Activated CD4-positive, alpha-beta T cell treated with anti-CD3 and anti-CD28 coated beads, Interleukin-2, Interleukin-4, amounts not matched to agents 100 ng/mL and 50 ng/mL, durations not matched to agents 16 hours and 8 hours (primary cell): ENCODE measurements around the gene RAD23A.
"Not testable (repeated sequence)": the region's sequence is repeated elsewhere in the genome, so short reads cannot be mapped to it uniquely, and the experiment has no call there.

Experiments
- DNase-seq: peaks from one replicate; pipeline ENCODE4 v3.0.0-alpha.2; 2020; ENCODE audit warnings: low spot score

Gene RAD23A

GRCh38 chr19:12945479-12946091, at the start of gene RAD23A:
RAD23A (plus strand) TSS chr19:12945862; CDS start chr19:12945949, 87 bp downstream.
- DNase-seq, result peak; percentile 98

- no peak for DNase-seq
These were observed 49.2 kb upstream of the RAD23A start for GRCh38 chr19:12896460-12896859.

- DNase-seq, result peak; percentile 55
These were observed 45.7 kb upstream of the RAD23A start for GRCh38 chr19:12899891-12900518.

DNA sequence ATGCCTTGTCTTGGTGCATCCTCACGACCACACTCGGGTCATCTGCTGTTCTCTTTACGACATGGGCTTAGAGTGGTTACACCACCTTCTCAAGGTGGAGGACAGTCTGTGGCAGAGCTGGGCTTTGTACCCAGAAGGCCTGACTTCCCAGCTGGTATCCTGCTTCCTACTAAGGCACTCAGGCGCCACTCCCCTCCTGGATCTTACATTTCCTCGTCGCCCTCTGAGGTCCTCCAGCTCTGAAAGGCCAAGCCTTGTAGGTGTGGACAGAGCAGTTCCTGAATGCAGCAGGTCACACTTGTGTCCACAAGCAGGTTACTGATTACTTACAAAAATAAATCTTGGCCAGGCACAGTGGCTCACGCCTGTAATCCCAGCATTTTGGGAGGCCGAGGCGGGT, 38.5 kb upstream of the RAD23A start:
- no peak for DNase-seq

DNA sequence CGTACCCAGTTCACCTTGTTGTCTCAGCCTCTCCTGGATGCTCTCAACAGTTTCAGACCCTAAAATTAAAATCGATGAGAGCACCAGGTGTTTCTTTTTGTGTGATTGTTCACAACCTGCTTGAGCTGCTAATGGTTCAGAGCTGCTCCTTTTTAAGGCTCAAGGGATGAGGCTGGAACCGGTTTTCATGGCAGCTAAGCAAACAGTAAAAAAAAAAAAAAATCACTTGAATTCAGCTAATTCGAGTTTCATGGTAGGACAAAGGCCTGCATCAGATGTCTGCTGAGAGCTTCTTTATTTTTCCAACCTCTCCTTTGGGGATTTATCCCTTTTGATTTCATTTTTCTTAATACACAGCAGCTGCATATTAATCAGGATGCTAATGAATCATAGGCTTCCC, 33.1 kb upstream of the RAD23A start:
- no peak for DNase-seq

- no peak for DNase-seq
These were observed 32.6 kb upstream of the RAD23A start for GRCh38 chr19:12913011-12913561.

- DNase-seq, result peak; percentile 49
These were observed 31.6 kb upstream of the RAD23A start for GRCh38 chr19:12913851-12914690.

DNA sequence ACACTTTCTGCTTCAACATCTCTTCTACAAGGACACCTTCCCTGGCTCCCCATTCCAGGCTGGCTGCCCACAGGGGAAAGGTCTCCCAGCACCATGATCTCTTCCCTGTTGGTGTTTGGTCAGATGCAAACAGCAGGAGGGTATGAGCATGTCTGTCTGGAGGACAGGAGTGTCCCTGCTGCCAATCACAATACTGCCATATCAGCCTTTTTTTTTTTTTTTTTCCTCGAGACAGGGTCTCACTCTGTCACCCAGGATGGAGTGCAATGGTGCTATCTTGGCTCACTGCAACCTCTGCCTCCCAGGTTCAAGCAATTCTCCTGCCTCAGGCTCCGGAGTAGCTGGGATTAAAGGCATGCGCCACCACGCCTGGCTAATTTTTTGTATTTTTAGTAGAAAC, 29.8 kb upstream of the RAD23A start:
- not testable (repeated sequence) for DNase-seq

DNA sequence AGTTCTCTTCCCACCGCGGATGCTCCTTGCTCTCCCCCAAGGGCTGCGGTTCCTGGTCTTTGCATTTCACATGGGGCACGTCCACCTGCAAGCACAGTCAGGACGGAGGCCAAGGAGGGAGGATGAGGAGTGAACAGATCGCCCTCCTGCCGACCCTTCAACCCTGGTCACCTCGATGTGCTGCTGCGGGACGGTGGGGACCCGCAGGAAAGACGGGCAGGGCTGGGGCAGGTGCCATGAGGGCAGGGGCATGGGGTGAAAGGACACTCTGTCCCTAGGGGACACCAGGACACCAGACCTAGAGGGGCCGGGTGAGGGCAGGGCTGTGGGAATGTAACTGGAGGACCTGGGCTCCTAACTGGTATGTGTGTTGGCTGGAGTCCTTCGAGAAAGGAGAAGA, 27.4 kb upstream of the RAD23A start:
- DNase-seq, result no peak

DNA sequence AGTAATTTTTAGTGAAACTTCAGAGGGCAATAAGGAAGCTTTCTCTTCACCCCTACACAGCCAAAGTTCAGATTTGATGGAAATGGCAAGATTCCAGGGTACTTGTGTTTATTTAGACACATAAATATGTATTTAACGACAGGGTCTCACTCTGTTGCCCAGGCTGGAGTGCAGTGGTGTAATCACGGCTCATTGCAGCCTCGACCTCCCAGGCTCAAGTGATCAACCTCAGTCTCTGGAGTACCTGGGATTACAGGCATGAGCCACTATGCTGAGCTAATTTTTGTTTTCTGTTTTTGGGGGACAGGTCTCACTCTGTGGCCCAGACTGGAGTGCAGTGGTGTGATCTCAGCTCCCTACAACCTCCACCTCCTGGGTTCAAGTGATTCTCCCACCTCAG, 24.6 kb upstream of the RAD23A start:
- DNase-seq, result no peak

GRCh38 chr19:12922959-12923358, 22.7 kb upstream of the RAD23A start:
- no peak for DNase-seq

- DNase-seq, result no peak
These were observed 20.9 kb upstream of the RAD23A start for GRCh38 chr19:12924621-12925310.

- DNase-seq, result no peak
These were observed 15.5 kb upstream of the RAD23A start for GRCh38 chr19:12930002-12930645.

DNA sequence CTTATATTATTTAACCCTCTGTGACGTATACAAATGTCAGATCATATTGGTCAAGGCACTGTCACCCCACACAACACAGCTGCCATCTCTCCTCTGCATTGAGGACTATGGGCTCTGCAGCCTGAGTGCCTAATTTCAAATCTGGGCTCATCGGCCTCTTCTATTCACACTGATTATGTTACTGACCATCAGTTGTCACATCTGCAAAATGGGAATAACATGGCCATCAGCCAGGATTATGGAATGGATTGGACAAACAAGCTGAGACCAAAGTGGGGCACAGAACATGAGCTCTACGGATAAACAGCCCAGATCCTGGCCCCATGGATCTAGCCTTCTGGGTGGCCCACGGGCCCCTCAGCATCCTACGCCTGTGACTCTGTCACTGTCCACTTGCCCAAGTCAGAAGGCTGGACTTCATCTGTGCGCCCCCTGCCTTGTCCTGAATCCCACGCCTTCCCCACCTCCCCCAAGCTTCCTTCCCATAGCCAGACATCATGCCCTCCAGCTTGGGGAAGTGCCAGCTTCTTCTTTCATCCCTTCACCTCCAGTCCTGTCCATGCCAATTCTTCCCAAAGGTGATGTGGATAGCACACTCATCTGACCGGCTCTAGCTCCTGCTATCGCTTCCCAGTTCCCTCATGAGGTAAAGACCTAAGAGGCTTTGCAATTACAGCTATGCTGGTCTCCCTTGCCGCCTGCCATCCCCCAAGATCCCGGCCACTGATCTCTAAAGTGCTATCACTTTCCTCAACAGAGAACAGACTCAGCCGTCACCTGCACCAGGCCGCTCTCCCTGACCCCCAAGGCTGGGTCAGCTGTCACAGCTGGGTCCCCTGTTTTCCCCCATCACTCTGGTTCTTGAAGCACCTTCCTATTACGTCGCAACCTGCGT, 13.0 kb upstream of the RAD23A start:
- no peak for DNase-seq

DNA sequence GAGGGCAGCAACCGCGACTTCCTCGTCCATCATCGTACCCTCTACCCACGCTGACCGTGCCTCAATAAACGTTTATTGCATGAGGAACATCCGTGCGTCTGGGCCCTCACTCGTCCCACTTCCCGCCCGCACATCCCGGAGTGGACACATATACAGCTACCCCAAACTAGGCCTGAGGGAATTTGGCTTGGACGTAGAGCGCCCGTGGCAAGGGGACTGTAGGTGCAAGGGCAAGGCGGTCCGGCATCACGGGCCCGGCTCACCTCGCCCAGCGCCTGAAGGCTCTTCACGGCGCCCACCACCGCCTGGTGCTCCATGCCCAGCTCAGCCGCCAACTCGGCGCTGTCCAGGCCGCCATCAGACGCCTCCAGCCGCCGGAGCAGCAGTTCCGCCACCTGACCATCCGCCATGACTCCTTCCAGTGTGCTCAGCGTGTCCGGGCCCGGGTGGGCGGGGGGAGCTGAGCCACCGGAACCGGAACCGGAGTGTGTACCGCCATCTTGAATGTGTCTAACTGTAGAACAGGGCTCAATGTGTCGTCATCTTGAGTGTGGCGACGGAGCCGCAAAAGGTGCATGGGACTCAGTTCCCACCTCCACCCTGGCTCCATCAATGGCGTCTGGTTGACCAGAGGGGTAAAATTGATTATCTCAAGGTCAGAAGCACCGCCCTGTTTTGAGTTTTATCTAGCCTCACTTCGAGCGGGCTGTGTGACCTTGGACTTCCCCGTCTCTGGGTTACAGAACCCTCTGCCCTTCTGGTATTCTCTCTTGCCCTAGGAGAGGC, 12.2 kb upstream of the RAD23A start, which contains the start of gene FARSA:
TSS of gene FARSA (minus strand) at position 425 of the 786 bp plus-strand sequence. CDS start at position 410, 15 bp downstream.
- peak; percentile 95 for DNase-seq

DNA sequence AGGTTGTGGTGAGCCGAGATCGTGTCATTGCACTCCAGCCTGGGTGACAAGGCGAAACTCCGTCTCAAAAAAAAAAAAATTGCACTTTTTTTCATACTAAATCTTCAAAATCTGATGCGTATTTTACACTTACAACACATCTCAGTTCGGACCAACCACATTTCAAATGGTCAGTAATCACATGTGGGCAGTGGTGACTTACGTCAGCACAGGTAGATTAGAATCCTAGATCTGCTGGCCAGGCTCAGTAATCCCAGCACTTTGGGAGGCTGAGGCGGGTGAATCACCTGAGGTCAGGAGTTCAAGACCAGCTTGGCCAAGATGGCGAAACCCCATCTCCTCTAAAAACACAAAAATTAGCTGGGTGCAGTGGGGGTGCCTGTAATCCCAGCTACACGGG, 10.6 kb upstream of the RAD23A start:
- no peak for DNase-seq

GRCh38 chr19:12936582-12936981, 9.1 kb upstream of the RAD23A start:
- no peak for DNase-seq

GRCh38 chr19:12937093-12937926, 8.4 kb upstream of the RAD23A start:
- DNase-seq, result no peak
